T-helper 2 cell treated with Interferon-gamma antibody and Interleukin-4, amounts not matched to agents 5 μg/mL and 100 μg/mL, for 36 hours (primary cell): ENCODE measurements around the gene EIF2AK3.

Experiments
- DNase-seq: peaks from one replicate; pipeline ENCODE4 v3.0.0; 2021; ENCODE audit warnings: low spot score
- H3K27ac Mint-ChIP-seq: one replicate; pipeline ENCODE4 v1.8.0; 2021; ENCODE audit warnings: mild to moderate bottlenecking, mixed read lengths
- H3K27me3 Mint-ChIP-seq: one replicate; pipeline ENCODE4 v1.8.0; 2021; ENCODE audit warnings: low read depth, mixed read lengths
- H3K36me3 Mint-ChIP-seq: one replicate; pipeline ENCODE4 v1.8.0; 2021; ENCODE audit warnings: low read depth, mixed read lengths
- H3K4me1 Mint-ChIP-seq: one replicate; pipeline ENCODE4 v1.8.0; 2021; ENCODE audit warnings: low read depth, mixed read lengths
- H3K4me3 Mint-ChIP-seq: one replicate; pipeline ENCODE4 v1.8.0; 2022; ENCODE audit warnings: mild to moderate bottlenecking, moderate library complexity, mixed read lengths
- H3K9me3 Mint-ChIP-seq: one replicate; pipeline ENCODE4 v1.8.0; 2021; ENCODE audit warnings: mixed read lengths

EIF2AK3 gene

GRCh38 chr2:88521445-88522073, 105.7 kb downstream of the EIF2AK3 start:
- H3K27ac Mint-ChIP-seq: no peak overlapping the region
- no peaks in the 10 kb centered on the region for H3K36me3 Mint-ChIP-seq
- H3K9me3 Mint-ChIP-seq: no peaks in the 10 kb centered on the region
- peaks cover 6% of the 10 kb centered on the region for H3K27me3 Mint-ChIP-seq
- DNase-seq: no peak
- H3K4me3 Mint-ChIP-seq: no peak overlapping the region
- no peaks in the 10 kb centered on the region for H3K4me1 Mint-ChIP-seq

GRCh38 chr2:88517759-88518201, 109.5 kb downstream of the EIF2AK3 start:
- Mint-ChIP-seq H3K27me3 (peaks cover 6% of the 10 kb centered on the region), H3K4me3 (no peak overlapping the region), H3K27ac (no peak overlapping the region), H3K36me3 (no peaks in the 10 kb centered on the region), H3K9me3 (no peaks in the 10 kb centered on the region), H3K4me1 (no peaks in the 10 kb centered on the region)
- DNase-seq: no peak
